ENCODE data around the gene ARPC4. TPM values are rescaled to one million over a fixed set of nuclear protein-coding genes. Genes with fewer than 3 reads are reported as not detected.

The ARPC4 gene
- total and polyA plus RNA-seq, 2 donors (not counting 1 experiment from before 2014, with no cell fraction given) = 174 to 307 TPM

DNA sequence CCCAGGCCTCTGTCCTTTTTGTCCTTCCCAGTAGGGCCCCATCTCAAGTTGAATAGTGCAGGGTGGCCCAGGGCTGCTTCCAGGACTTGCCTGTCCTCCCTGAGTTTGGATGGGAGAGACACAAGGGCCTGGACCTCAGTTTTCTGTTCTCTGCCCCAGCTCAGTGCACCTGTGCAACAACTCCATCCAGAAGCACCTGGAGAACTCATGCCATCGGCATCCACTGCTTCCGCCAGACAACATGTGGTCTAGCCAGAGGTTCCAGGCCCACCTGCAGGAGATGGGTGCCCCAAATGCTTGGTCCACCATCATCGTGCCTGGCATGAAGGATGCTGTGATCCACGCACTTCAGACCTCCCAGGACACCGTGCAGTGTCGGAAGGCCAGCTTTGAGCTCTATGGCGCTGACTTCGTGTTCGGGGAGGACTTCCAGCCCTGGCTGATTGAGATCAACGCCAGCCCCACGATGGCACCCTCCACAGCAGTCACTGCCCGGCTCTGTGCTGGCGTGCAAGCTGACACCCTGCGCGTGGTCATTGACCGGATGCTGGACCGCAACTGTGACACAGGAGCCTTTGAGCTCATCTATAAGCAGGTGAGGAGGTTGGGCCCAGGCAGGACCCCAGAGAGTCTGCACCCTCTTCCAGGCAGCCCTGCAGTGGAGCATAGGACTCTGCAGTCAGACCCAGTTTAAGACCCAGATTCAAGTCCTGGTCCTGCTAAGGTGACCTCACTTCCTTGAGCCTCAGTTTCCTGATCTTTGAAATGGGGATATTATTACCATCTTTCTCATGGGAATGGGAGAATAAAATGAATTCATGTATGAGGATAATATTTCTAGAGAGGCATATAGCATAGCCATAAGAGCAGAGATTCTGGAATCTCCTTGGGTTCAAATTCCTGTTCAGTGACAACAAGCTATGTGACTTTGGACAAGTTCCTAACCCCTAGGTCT lies 36.2 kb downstream of the ARPC4 start:
- no peak overlapping the region for H3K4me3 ChIP-seq (replicated peaks in 1 of 4; ENCODE audit: control extremely low read depth in 1 of 4, insufficient read depth in 1 of 4, low read depth in 3 of 4, low read length in 4 of 4)
- no peak overlapping the region for H3K4me2 ChIP-seq (ENCODE audit: extremely low read depth, insufficient read depth, low read length)
- H3K9ac ChIP-seq (ENCODE audit: insufficient read depth, low read length) = no peak overlapping the region
- no peaks in the 10 kb centered on the region for H3K4me1 ChIP-seq (ENCODE audit: control insufficient read depth, extremely low read depth, insufficient read depth, low read length)
- no peaks in the 10 kb centered on the region for H4K20me1 ChIP-seq (ENCODE audit: control insufficient read depth, extremely low read depth, insufficient read depth, low read length)
- H3K27ac ChIP-seq (ENCODE audit: insufficient read depth, low read length) = no peak overlapping the region
- no peak for TF ChIP-seq EZH2 (IDR thresholded peaks at IDR 0.05; ENCODE audit: low read length, missing control alignments)
- TF ChIP-seq, protein P1, sequence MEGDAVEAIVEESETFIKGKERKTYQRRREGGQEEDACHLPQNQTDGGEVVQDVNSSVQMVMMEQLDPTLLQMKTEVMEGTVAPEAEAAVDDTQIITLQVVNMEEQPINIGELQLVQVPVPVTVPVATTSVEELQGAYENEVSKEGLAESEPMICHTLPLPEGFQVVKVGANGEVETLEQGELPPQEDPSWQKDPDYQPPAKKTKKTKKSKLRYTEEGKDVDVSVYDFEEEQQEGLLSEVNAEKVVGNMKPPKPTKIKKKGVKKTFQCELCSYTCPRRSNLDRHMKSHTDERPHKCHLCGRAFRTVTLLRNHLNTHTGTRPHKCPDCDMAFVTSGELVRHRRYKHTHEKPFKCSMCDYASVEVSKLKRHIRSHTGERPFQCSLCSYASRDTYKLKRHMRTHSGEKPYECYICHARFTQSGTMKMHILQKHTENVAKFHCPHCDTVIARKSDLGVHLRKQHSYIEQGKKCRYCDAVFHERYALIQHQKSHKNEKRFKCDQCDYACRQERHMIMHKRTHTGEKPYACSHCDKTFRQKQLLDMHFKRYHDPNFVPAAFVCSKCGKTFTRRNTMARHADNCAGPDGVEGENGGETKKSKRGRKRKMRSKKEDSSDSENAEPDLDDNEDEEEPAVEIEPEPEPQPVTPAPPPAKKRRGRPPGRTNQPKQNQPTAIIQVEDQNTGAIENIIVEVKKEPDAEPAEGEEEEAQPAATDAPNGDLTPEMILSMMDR (conservative IDR thresholded peaks at IDR 0.05 in 1 of 2, IDR thresholded peaks at IDR 0.05 in 1 of 2; ENCODE audit: low read depth in 1 of 2, low read length in 2 of 2) = no peak
- no peak overlapping the region for H2AFZ ChIP-seq (ENCODE audit: low read length)
- peaks cover 9% of the 10 kb centered on the region for H3K36me3 ChIP-seq (ENCODE audit: control insufficient read depth, insufficient read depth, low read length)
- no peaks in the 10 kb centered on the region for H3K9me3 ChIP-seq (ENCODE audit: control insufficient read depth, insufficient read depth, low read depth, low read length)
- H3K27me3 ChIP-seq (ENCODE audit: control insufficient read depth, insufficient read depth, low read length) = no peaks in the 10 kb centered on the region
- H3K79me2 ChIP-seq (ENCODE audit: control insufficient read depth, insufficient read depth, low read length) = no peaks in the 10 kb centered on the region
- no peak for DNase-seq (ENCODE audit: low read depth in 2 of 2)

DNA sequence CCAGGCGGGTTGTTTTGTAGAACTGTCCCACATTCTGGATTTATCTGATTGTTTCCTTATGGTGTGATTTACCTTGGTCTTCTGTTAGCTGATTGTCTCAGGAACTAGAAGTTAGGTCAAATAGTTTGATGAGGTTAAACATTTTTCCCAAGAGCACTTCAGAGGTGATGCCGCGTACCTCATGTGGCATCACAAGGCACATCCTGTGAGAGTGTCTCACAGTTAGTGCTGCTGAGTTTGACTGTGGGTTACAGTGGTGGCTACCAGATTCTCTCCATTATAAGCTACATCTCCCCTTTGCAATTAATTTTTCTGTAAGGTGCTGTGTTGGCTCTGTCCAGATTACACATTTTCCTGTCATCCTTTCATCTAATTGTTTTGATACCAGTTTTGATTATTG lies 38.4 kb downstream of the ARPC4 start:
- no peak overlapping the region for H2AFZ ChIP-seq (ENCODE audit: low read length)
- H3K27ac ChIP-seq (ENCODE audit: insufficient read depth, low read length) = no peak overlapping the region
- H3K4me1 ChIP-seq (ENCODE audit: control insufficient read depth, extremely low read depth, insufficient read depth, low read length) = no peaks in the 10 kb centered on the region
- no peaks in the 10 kb centered on the region for H3K79me2 ChIP-seq (ENCODE audit: control insufficient read depth, insufficient read depth, low read length)
- H3K4me2 ChIP-seq (ENCODE audit: extremely low read depth, insufficient read depth, low read length) = no peak overlapping the region
- no peaks in the 10 kb centered on the region for H4K20me1 ChIP-seq (ENCODE audit: control insufficient read depth, extremely low read depth, insufficient read depth, low read length)
- peaks cover 11% of the 10 kb centered on the region for H3K36me3 ChIP-seq (ENCODE audit: control insufficient read depth, insufficient read depth, low read length)
- TF ChIP-seq, protein P1 (conservative IDR thresholded peaks at IDR 0.05 in 1 of 2, IDR thresholded peaks at IDR 0.05 in 1 of 2; ENCODE audit: low read depth in 1 of 2, low read length in 2 of 2) = no peak
- TF ChIP-seq EZH2 (IDR thresholded peaks at IDR 0.05; ENCODE audit: low read length, missing control alignments) = no peak
- no peaks in the 10 kb centered on the region for H3K9me3 ChIP-seq (ENCODE audit: control insufficient read depth, insufficient read depth, low read depth, low read length)
- no peak for DNase-seq (ENCODE audit: low read depth in 2 of 2)
- H3K4me3 ChIP-seq (replicated peaks in 1 of 4; ENCODE audit: control extremely low read depth in 1 of 4, insufficient read depth in 1 of 4, low read depth in 3 of 4, low read length in 4 of 4) = no peak overlapping the region
- no peak overlapping the region for H3K9ac ChIP-seq (ENCODE audit: insufficient read depth, low read length)
- H3K27me3 ChIP-seq (ENCODE audit: control insufficient read depth, insufficient read depth, low read length) = no peaks in the 10 kb centered on the region

DNA sequence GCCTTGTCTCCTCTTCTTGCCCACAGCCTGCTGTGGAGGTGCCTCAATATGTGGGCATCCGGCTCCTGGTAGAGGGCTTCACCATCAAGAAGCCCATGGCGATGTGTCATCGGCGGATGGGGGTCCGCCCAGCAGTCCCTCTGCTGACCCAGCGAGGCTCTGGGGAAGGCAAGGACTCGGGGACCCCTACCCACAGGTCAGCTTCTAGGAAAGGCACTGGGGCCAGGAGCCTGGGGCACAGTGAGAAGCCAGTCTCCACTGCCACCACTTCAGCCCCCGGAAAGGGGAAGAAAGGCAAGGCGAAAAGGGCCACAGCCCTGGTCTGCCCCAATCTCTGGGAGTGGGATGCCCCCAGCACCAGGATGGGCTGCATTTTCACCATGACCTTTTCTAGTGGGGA lies 40.2 kb downstream of the ARPC4 start:
- no peak overlapping the region for H3K4me2 ChIP-seq (ENCODE audit: extremely low read depth, insufficient read depth, low read length)
- no peak overlapping the region for H2AFZ ChIP-seq (ENCODE audit: low read length)
- H3K27me3 ChIP-seq (ENCODE audit: control insufficient read depth, insufficient read depth, low read length) = no peaks in the 10 kb centered on the region
- no peaks in the 10 kb centered on the region for H3K9me3 ChIP-seq (ENCODE audit: control insufficient read depth, insufficient read depth, low read depth, low read length)
- H3K79me2 ChIP-seq (ENCODE audit: control insufficient read depth, insufficient read depth, low read length) = no peaks in the 10 kb centered on the region
- no peaks in the 10 kb centered on the region for H4K20me1 ChIP-seq (ENCODE audit: control insufficient read depth, extremely low read depth, insufficient read depth, low read length)
- no peak overlapping the region for H3K27ac ChIP-seq (ENCODE audit: insufficient read depth, low read length)
- no peak for DNase-seq (ENCODE audit: low read depth in 2 of 2)
- no peaks in the 10 kb centered on the region for H3K4me1 ChIP-seq (ENCODE audit: control insufficient read depth, extremely low read depth, insufficient read depth, low read length)
- no peak overlapping the region for H3K9ac ChIP-seq (ENCODE audit: insufficient read depth, low read length)
- TF ChIP-seq, protein P1 (conservative IDR thresholded peaks at IDR 0.05 in 1 of 2, IDR thresholded peaks at IDR 0.05 in 1 of 2; ENCODE audit: low read depth in 1 of 2, low read length in 2 of 2) = no peak
- no peak for TF ChIP-seq EZH2 (IDR thresholded peaks at IDR 0.05; ENCODE audit: low read length, missing control alignments)
- H3K4me3 ChIP-seq (replicated peaks in 1 of 4; ENCODE audit: control extremely low read depth in 1 of 4, insufficient read depth in 1 of 4, low read depth in 3 of 4, low read length in 4 of 4) = no peak overlapping the region
- H3K36me3 ChIP-seq (ENCODE audit: control insufficient read depth, insufficient read depth, low read length) = peaks cover 11% of the 10 kb centered on the region

Measured in fibroblast of lung (primary cell).